Cardiac muscle cell (in vitro differentiated cells and primary cell): ENCODE results near the gene SH2D7. TPM values are rescaled to one million over a fixed set of nuclear protein-coding genes. Genes with fewer than 3 reads are reported as not detected.

ENCODE experiments used
- DNase-seq, 2 donors: peaks; one replicate each; pipeline versions ENCODE4 v3.0.0 to v3.0.0-alpha.2; 2010 to 2017; ENCODE audit warnings: low read depth in 1 of 2, low spot score in 1 of 2
- H3K27ac ChIP-seq: fragments of 200-600 bp; sonication (generic); 2 replicates; pipeline ENCODE4 v1.5.1; 2016
- H3K27me3 ChIP-seq: fragments of 200-600 bp; sonication (generic); 2 replicates; pipeline ENCODE4 v1.6.0; 2016; ENCODE audit warnings: control low read depth
- H3K36me3 ChIP-seq: fragments of 200-600 bp; sonication (generic); 2 replicates; pipeline ENCODE4 v1.5.1; 2016; ENCODE audit warnings: control low read depth
- H3K4me1 ChIP-seq: fragments of 200-600 bp; sonication (generic); 2 replicates; pipeline ENCODE4 v1.8.1; 2017; ENCODE audit warnings: low read depth, mild to moderate bottlenecking, mixed run types
- H3K4me3 ChIP-seq: fragments of 200-600 bp; sonication (generic); 2 replicates; pipeline ENCODE4 v1.5.1; 2016; ENCODE audit warnings: mild to moderate bottlenecking
- H3K9me3 ChIP-seq: fragments of 200-600 bp; sonication (generic); 2 replicates; pipeline ENCODE4 v1.5.1; 2017; ENCODE audit warnings: low read depth, mild to moderate bottlenecking, control low read depth
- polyA plus RNA-seq: library from polyadenylated mRNA; unstranded; fragments of >200 nt; fragmentation: Nextera tagmentation; extraction: Ambion mirVana; gene quantifications from 2 replicates; pipeline ENCODE4 v1.2.1, GENCODE V29; 2016
- total RNA-seq: library from RNA; depleted of rRNA; stranded (reverse); fragments of >200 nt; gene quantifications from 2 replicates; pipeline ENCODE4 v1.2.3, GENCODE V29; 2016
- TF ChIP-seq, protein P1 (sequence below): IDR thresholded peaks from 2 replicates; pipeline ENCODE4 v1.5.1; 2012; ENCODE audit warnings: low read depth, mild to moderate bottlenecking, low read length

Gene SH2D7
- total RNA-seq (not detected in 2 replicates), polyA plus RNA-seq (0.22 and 0.98 TPM in 2 replicates)

GRCh38 chr15:78092261-78093041 is at the start of gene SH2D7:
Gene SH2D7, plus strand, starts transcription at chr15:78092561. Its CDS starts 24 bp downstream, at chr15:78092585.
- Histone ChIP-seq H3K36me3 (no peaks in the 10 kb centered on the region), H3K9me3 (no peaks in the 10 kb centered on the region), H3K27me3 (no peaks in the 10 kb centered on the region), H3K4me1 (no peaks in the 10 kb centered on the region), H3K4me3 (no peak within 1 kb of the TSS), H3K27ac (no peak within 1 kb of the TSS)
- TF ChIP-seq, protein P1, sequence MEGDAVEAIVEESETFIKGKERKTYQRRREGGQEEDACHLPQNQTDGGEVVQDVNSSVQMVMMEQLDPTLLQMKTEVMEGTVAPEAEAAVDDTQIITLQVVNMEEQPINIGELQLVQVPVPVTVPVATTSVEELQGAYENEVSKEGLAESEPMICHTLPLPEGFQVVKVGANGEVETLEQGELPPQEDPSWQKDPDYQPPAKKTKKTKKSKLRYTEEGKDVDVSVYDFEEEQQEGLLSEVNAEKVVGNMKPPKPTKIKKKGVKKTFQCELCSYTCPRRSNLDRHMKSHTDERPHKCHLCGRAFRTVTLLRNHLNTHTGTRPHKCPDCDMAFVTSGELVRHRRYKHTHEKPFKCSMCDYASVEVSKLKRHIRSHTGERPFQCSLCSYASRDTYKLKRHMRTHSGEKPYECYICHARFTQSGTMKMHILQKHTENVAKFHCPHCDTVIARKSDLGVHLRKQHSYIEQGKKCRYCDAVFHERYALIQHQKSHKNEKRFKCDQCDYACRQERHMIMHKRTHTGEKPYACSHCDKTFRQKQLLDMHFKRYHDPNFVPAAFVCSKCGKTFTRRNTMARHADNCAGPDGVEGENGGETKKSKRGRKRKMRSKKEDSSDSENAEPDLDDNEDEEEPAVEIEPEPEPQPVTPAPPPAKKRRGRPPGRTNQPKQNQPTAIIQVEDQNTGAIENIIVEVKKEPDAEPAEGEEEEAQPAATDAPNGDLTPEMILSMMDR: no peak
- peak in 1 of 2 donors; percentile 17 for DNase-seq

DNA sequence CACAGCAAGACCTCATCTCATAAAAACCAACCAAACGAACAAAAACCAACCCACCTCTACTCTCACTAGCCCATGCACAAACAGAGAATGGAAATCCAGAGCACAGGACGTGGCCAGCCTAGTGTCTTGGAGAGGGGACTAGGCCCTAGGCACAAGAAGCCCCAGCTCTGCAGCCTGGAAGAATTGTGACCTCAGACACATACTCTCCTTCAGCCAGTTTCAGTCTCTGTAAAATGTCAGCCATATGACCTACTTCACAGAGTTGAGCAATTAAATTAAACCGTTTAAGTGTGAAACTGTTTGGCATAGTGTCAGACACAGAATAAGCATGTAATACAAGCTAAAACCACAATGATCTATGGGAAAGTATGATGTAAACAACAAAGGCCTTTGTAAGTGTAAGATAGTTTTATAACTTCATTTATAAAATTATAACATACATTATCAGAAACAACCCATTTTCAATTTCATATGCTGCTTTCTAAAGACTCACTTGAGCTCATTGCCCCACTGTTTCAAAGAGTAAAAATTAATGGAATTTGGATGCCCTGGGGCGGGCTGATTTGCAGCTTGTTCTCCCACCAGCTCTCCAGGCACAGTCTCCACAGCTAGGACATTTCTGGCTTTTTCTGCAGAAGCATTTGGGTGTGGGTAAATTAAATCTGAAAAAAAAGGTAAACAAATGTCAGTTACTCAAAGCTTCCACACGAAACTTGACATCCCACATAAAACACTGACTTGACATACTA is 47.8 kb upstream of the SH2D7 start:
- Histone ChIP-seq H3K27me3 (no peaks in the 10 kb centered on the region), H3K27ac (no peak overlapping the region), H3K36me3 (no peaks in the 10 kb centered on the region), H3K4me1 (no peaks in the 10 kb centered on the region), H3K9me3 (no peaks in the 10 kb centered on the region), H3K4me3 (no peak overlapping the region)
- TF ChIP-seq, protein P1: no peak
- DNase-seq: peak in 1 of 2 donors; percentile 67

GRCh38 chr15:78045189-78045588 is 47.2 kb upstream of the SH2D7 start:
- Histone ChIP-seq H3K4me3 (no peak overlapping the region), H3K36me3 (no peaks in the 10 kb centered on the region), H3K27ac (no peak overlapping the region), H3K27me3 (no peaks in the 10 kb centered on the region), H3K4me1 (no peaks in the 10 kb centered on the region), H3K9me3 (no peaks in the 10 kb centered on the region)
- DNase-seq: no peak
- TF ChIP-seq, protein P1: no peak

- H3K4me1 ChIP-seq: no peaks in the 10 kb centered on the region
- no peak overlapping the region for H3K4me3 ChIP-seq
- H3K27me3 ChIP-seq: no peaks in the 10 kb centered on the region
- H3K36me3 ChIP-seq: no peaks in the 10 kb centered on the region
- TF ChIP-seq, protein P1: no peak
- H3K9me3 ChIP-seq: no peaks in the 10 kb centered on the region
- H3K27ac ChIP-seq: no peak overlapping the region
- no peak for DNase-seq
Measured at GRCh38 chr15:78046796-78047341, 45.5 kb upstream of the SH2D7 start.

GRCh38 chr15:78047761-78048627 is 44.4 kb upstream of the SH2D7 start:
- H3K4me3 ChIP-seq: no peak overlapping the region
- H3K27ac ChIP-seq: no peak overlapping the region
- no peaks in the 10 kb centered on the region for H3K27me3 ChIP-seq
- DNase-seq: peak; percentile 8 to 81
- no peaks in the 10 kb centered on the region for H3K36me3 ChIP-seq
- no peaks in the 10 kb centered on the region for H3K9me3 ChIP-seq
- H3K4me1 ChIP-seq: no peaks in the 10 kb centered on the region
- TF ChIP-seq, protein P1: no peak
